Endothelial cell of umbilical vein (primary cell): ENCODE results near the gene NXN. TPM values are rescaled to one million over a fixed set of nuclear protein-coding genes. Genes with fewer than 3 reads are reported as not detected.

Experiments used
- BruUV-seq: library from RNA; stranded (reverse); fragments of 400-500 nt; replicated peaks from 2 replicates; lab custom pipeline; 2021; lab: Mats Ljungman, UMichigan
- CTCF ChIA-PET: fragments of 300-600, 350-600 bp; sonication (Branson Sonifier 250); formaldehyde crosslinking; loops from one replicate; lab custom pipeline; 2021; ENCODE audit warnings: antibody characterized with exemption, inconsistent platforms; lab: Charles Lee
- POLR2A ChIA-PET: fragments of 300-600, 350-600 bp; sonication (Branson Sonifier 250); formaldehyde crosslinking; loops from one replicate; lab custom pipeline; 2021; ENCODE audit warnings: antibody characterized with exemption, inconsistent platforms; lab: Charles Lee
- DNase-seq: peaks from one replicate; pipeline ENCODE4 v3.0.0-alpha.2; 2011; ENCODE audit warnings: low read depth, low spot score
- FAIRE-seq: peaks from 2 replicates; lab custom pipeline; 2011; peaks lifted over from hg19 to GRCh38; lab: Jason Lieb, UNC
- H2AFZ ChIP-seq: 2 replicates; pipeline ENCODE4 v1.6.0; 2012; ENCODE audit warnings: low read depth, low read length, control low read depth, inconsistent platforms
- H3K27ac ChIP-seq: 2 replicates; pipeline ENCODE4 v1.5.1; 2011; ENCODE audit warnings: low read depth, mild to moderate bottlenecking, control low read depth, low read length, moderate library complexity; ENCODE audit not compliant: insufficient read depth
- H3K27me3 ChIP-seq, 2 experiments: 2 replicates each; pipeline versions ENCODE4 v1.6.0 to v1.6.1; 2011; ENCODE audit warnings: low read length in 2 of 2, mixed read lengths in 1 of 2; ENCODE audit not compliant: control insufficient read depth in 2 of 2, insufficient read depth in 2 of 2
- H3K36me3 ChIP-seq, 2 experiments: 2 replicates in 1 of 2; 3 replicates in 1 of 2; pipeline ENCODE4 v1.5.1; 2011; ENCODE audit warnings: low read length in 2 of 2, mild to moderate bottlenecking in 1 of 2, moderate library complexity in 1 of 2; ENCODE audit not compliant: control insufficient read depth in 2 of 2, insufficient read depth in 2 of 2; ENCODE audit errors: extremely low read depth in 1 of 2
- H3K4me1 ChIP-seq: 3 replicates; pipeline ENCODE4 v1.5.1; 2011; ENCODE audit warnings: mild to moderate bottlenecking, low read length; ENCODE audit not compliant: control insufficient read depth, insufficient read depth; ENCODE audit errors: extremely low read depth
- H3K4me2 ChIP-seq: 2 replicates; pipeline ENCODE4 v1.6.1; 2011; ENCODE audit warnings: low read length, control low read depth, mixed read lengths; ENCODE audit not compliant: insufficient read depth
- H3K4me3 ChIP-seq, 3 experiments: fragments of 200-600 bp in 1 of 3; sonication (generic), shearing (Covaris generic) in 1 of 3; replicated peaks in 1 of 3; 2 replicates each; pipeline ENCODE4 v1.5.1; 2011 to 2016; ENCODE audit warnings: control low read depth in 3 of 3, low read length in 3 of 3, mild to moderate bottlenecking in 2 of 3, inconsistent platforms in 1 of 3, low read depth in 1 of 3, moderate library complexity in 1 of 3; ENCODE audit not compliant: insufficient read depth in 1 of 3
- H3K79me2 ChIP-seq: 2 replicates; pipeline ENCODE4 v1.6.0; 2012; ENCODE audit warnings: low read length, inconsistent platforms; ENCODE audit not compliant: control insufficient read depth, insufficient read depth
- H3K9ac ChIP-seq: replicated peaks from 2 replicates; pipeline ENCODE3; 2011; ENCODE audit warnings: low read length, control low read depth; ENCODE audit not compliant: insufficient read depth; ENCODE audit errors: extremely low read depth
- H3K9me1 ChIP-seq: replicated peaks from 3 replicates; pipeline ENCODE4 v1.6.0; 2011; ENCODE audit warnings: mild to moderate bottlenecking, low read length; ENCODE audit not compliant: control insufficient read depth, insufficient read depth; ENCODE audit errors: extremely low read depth
- H3K9me3 ChIP-seq: replicated peaks from 2 replicates; pipeline ENCODE4 v1.5.1; 2012; ENCODE audit warnings: low read length, inconsistent platforms; ENCODE audit not compliant: control insufficient read depth, insufficient read depth
- H4K20me1 ChIP-seq: replicated peaks from 2 replicates; pipeline ENCODE3; 2011; ENCODE audit warnings: mild to moderate bottlenecking, low read length; ENCODE audit not compliant: control insufficient read depth, insufficient read depth; ENCODE audit errors: extremely low read depth
- EZH2 ChIP-seq: IDR thresholded peaks from 2 replicates; pipeline ENCODE4 v1.6.1; 2012; ENCODE audit warnings: borderline replicate concordance, low read depth, mild to moderate bottlenecking, moderate library complexity, low read length, inconsistent platforms; ENCODE audit not compliant: severe bottlenecking
- FOS ChIP-seq: IDR thresholded peaks from 2 replicates; pipeline ENCODE4 v1.6.1; 2011; ENCODE audit warnings: mild to moderate bottlenecking, low read length, moderate library complexity, borderline replicate concordance; ENCODE audit not compliant: insufficient read depth
- GATA2 ChIP-seq: IDR thresholded peaks from 2 replicates; pipeline ENCODE4 v1.7.0; 2011; ENCODE audit warnings: low read depth, mild to moderate bottlenecking, moderate library complexity, mixed read lengths, low read length; ENCODE audit not compliant: insufficient read length, insufficient read depth
- JUN ChIP-seq: IDR thresholded peaks from 2 replicates; pipeline ENCODE4 v1.6.1; 2011; ENCODE audit warnings: borderline replicate concordance, low read depth; ENCODE audit not compliant: insufficient read length, insufficient read depth
- MAX ChIP-seq: IDR thresholded peaks from 2 replicates; pipeline ENCODE4 v1.6.1; 2011; ENCODE audit not compliant: insufficient read depth, insufficient read length
- MYC ChIP-seq: IDR thresholded peaks from one replicate; pipeline ENCODE4 v1.6.1; 2011; ENCODE audit warnings: mild to moderate bottlenecking, low read depth, low read length
- POLR2A ChIP-seq: IDR thresholded peaks from 2 replicates; pipeline ENCODE4 v1.6.1; 2012; ENCODE audit warnings: low read depth, mild to moderate bottlenecking, control low read depth, low read length
- POLR2AphosphoS5 ChIP-seq: IDR thresholded peaks from 2 replicates; pipeline ENCODE4 v1.6.1; 2012; ENCODE audit warnings: low read depth, mild to moderate bottlenecking, control low read depth, low read length, moderate library complexity; ENCODE audit not compliant: insufficient read depth
- dilution Hi-C: fragments of 300-500 bp; cut with MboI; formaldehyde crosslinking; loops from one replicate; pipeline ENCODE4 v1.15.0; 2019; ENCODE audit warnings: low sequenced_read_pairs; ENCODE audit not compliant: extremely low pct_ligation_motif_present
- intact Hi-C: fragments of 100-400 bp; cut with micrococcal nuclease; formaldehyde crosslinking; loops from one replicate; pipeline ENCODE4 v1.10.0; 2022
- polyA plus RNA-seq, 4 experiments: library from polyadenylated mRNA; depleted of rRNA in 3 of 4; stranded (reverse) in 3 of 4; unstranded in 1 of 4; fragments of >200 nt; gene quantifications; 2 replicates each; pipeline versions ENCODE4 v1.2.1 to v1.2.3, GENCODE V29; 2011 to 2012; ENCODE audit warnings: missing spikeins in 1 of 4
- total RNA-seq: library from RNA; stranded (reverse); gene quantifications from 2 replicates; pipeline ENCODE4 v1.2.3, GENCODE V29; 2021
- TF ChIP-seq, protein P1 (sequence below), 2 donors: IDR thresholded peaks; 1 replicate in 1 of 2; 2 replicates in 1 of 2; pipeline ENCODE4 v1.5.1; 2011; ENCODE audit warnings: low read length in 2 of 2, mild to moderate bottlenecking in 2 of 2, moderate library complexity in 2 of 2, control low read depth in 1 of 2, inconsistent platforms in 1 of 2, low read depth in 1 of 2; ENCODE audit not compliant: insufficient read depth in 1 of 2; ENCODE audit errors: extremely low read depth in 1 of 2

The NXN gene
- total and polyA plus RNA-seq, 2 donors (not counting 3 experiments of a cell fraction or from before 2014, with no cell fraction given), result 69.5 to 77.3 TPM

DNA sequence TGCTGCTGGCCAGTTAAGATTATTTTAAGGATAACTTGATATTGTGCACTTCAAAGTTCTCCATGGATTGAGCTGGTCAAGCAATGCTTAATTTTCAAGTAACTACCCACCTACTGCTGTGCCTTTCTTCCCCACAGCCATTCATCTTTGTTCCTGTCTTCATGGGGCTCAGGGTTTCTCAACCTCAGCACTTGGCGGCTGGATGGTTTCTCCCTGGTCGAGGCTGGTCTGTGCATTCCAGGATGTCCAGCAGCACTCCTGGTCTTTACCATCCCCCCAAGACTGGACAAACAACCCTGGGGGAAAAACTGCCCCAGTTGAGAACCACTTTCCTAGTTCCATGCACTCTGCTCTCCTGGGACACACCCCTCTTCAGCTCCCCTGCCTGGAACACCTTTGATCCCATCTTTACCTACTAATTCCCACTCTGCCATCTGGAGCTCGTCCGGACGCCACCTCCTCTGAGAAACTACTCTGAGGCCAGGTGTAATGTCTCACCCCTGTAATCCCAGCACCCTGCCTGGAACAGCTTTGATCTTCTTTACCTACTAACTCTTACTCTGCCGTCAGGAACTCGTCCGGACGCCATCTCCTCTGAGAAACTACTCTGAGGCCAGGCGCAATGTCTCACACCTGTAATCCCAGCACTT is 81.5 kb downstream of the NXN start:
- no peak for FAIRE-seq

More for the DNA sequence above, 81.5 kb downstream of the NXN start:
- TF ChIP-seq MAX (no peak), JUN (no peak), EZH2 (no peak), GATA2 (no peak), MYC (no peak), POLR2AphosphoS5 (no peak), FOS (no peak), POLR2A (no peak)
- TF ChIP-seq, protein P1, sequence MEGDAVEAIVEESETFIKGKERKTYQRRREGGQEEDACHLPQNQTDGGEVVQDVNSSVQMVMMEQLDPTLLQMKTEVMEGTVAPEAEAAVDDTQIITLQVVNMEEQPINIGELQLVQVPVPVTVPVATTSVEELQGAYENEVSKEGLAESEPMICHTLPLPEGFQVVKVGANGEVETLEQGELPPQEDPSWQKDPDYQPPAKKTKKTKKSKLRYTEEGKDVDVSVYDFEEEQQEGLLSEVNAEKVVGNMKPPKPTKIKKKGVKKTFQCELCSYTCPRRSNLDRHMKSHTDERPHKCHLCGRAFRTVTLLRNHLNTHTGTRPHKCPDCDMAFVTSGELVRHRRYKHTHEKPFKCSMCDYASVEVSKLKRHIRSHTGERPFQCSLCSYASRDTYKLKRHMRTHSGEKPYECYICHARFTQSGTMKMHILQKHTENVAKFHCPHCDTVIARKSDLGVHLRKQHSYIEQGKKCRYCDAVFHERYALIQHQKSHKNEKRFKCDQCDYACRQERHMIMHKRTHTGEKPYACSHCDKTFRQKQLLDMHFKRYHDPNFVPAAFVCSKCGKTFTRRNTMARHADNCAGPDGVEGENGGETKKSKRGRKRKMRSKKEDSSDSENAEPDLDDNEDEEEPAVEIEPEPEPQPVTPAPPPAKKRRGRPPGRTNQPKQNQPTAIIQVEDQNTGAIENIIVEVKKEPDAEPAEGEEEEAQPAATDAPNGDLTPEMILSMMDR (IDR thresholded peaks at IDR 0.05; ENCODE audit: extremely low read depth in 1 of 2, insufficient read depth in 1 of 2, low read depth in 1 of 2, low read length in 2 of 2), result no peak
- H3K36me3 ChIP-seq, result no peaks in the 10 kb centered on the region
- no peak overlapping the region for H3K9ac ChIP-seq
- H3K4me3 ChIP-seq, result no peak overlapping the region
- no peak overlapping the region for H2AFZ ChIP-seq
- H3K9me3 ChIP-seq, result no peaks in the 10 kb centered on the region
- no peaks in the 10 kb centered on the region for H3K9me1 ChIP-seq
- H3K4me2 ChIP-seq, result no peak overlapping the region
- DNase-seq, result no peak
- dilution Hi-C loops, result no loop called here
- H4K20me1 ChIP-seq, result no peaks in the 10 kb centered on the region
- no peaks in the 10 kb centered on the region for H3K27me3 ChIP-seq
- H3K4me1 ChIP-seq, result peaks cover 9% of the 10 kb centered on the region
- intact Hi-C loops, result no loop called here
- no peaks in the 10 kb centered on the region for H3K79me2 ChIP-seq
- no TSS peak for BruUV-seq
- H3K27ac ChIP-seq, result no peak overlapping the region
- POLR2A ChIA-PET, result no interaction called here
- CTCF ChIA-PET, result interaction anchor here (1.0 to 2.1 kb wide), 2 partner anchors 19 to 83 kb away, joined by 3 to 13 read pairs; no protein-coding TSS in a partner anchor
